Stimulated activated CD4-positive, alpha-beta T cell treated with anti-CD3 and anti-CD28 coated beads, Interleukin-15, amount 100 ng/mL, for 48 hours (primary cell): ENCODE data around the gene NEURL3.
"Not testable (repeated sequence)": the region's sequence is repeated elsewhere in the genome, so short reads cannot be mapped to it uniquely, and the experiment has no call there.

Source experiments
- DNase-seq, 2 donors: peaks; one replicate each; pipeline ENCODE4 v3.0.0-alpha.2; 2020; ENCODE audit warnings: low read depth in 2 of 2

Gene NEURL3

GRCh38 chr2:96506907-96507240 is 1.7 kb upstream of the NEURL3 start:
- DNase-seq: no peak

- no peak for DNase-seq
Measured at GRCh38 chr2:96506016-96506906, 1.1 kb upstream of the NEURL3 start.

GRCh38 chr2:96503637-96504243 is 1.4 kb downstream of the NEURL3 start:
- DNase-seq: no peak

- DNase-seq: no peak
Measured at GRCh38 chr2:96502891-96503636, 2.1 kb downstream of the NEURL3 start.

- no peak for DNase-seq
Measured at GRCh38 chr2:96501886-96502810, 3.0 kb downstream of the NEURL3 start.

- no peak for DNase-seq
Measured at GRCh38 chr2:96501471-96501874, 3.7 kb downstream of the NEURL3 start.

- DNase-seq: no peak
Measured at GRCh38 chr2:96500385-96501066, 4.6 kb downstream of the NEURL3 start.

GRCh38 chr2:96499061-96499960 is 5.8 kb downstream of the NEURL3 start:
- DNase-seq: no peak

GRCh38 chr2:96498611-96499010 is 6.5 kb downstream of the NEURL3 start:
- not testable (repeated sequence) for DNase-seq

GRCh38 chr2:96498021-96498431 is 7.1 kb downstream of the NEURL3 start:
- no peak for DNase-seq

- no peak for DNase-seq
Measured at GRCh38 chr2:96495982-96496629, 9.1 kb downstream of the NEURL3 start.

GRCh38 chr2:96494188-96494587 is 11.0 kb downstream of the NEURL3 start:
- no peak for DNase-seq

GRCh38 chr2:96493072-96493471 is 12.1 kb downstream of the NEURL3 start:
- DNase-seq: no peak

- DNase-seq: no peak
Measured at GRCh38 chr2:96491860-96492497, 13.2 kb downstream of the NEURL3 start.

GRCh38 chr2:96489663-96490062 is 15.5 kb downstream of the NEURL3 start:
- DNase-seq: no peak

- DNase-seq: no peak
Measured at GRCh38 chr2:96489261-96489660, 15.9 kb downstream of the NEURL3 start.

- DNase-seq: no peak
Measured at GRCh38 chr2:96486696-96487095, 18.5 kb downstream of the NEURL3 start.

- DNase-seq: peak; percentile 75 to 81
Measured at GRCh38 chr2:96485751-96486651, 19.2 kb downstream of the NEURL3 start.
